OCI-M2 (cell line): ENCODE data around the gene BBC3.

Experiments used
- DNase-seq: peaks from one replicate; lab custom pipeline; 2025; ENCODE audit not compliant: unreplicated experiment; lab: John Stamatoyannopoulos, UW

BBC3 gene

GRCh38 chr19:47197141-47197540, 33.9 kb downstream of the BBC3 start:
- no peak for DNase-seq

GRCh38 chr19:47195434-47195833, 35.6 kb downstream of the BBC3 start:
- DNase-seq = no peak

- no peak for DNase-seq
Observed at GRCh38 chr19:47190167-47190727, 40.8 kb downstream of the BBC3 start.

- DNase-seq = no peak
Observed at GRCh38 chr19:47188507-47189033, 42.4 kb downstream of the BBC3 start.

GRCh38 chr19:47187797-47188196, 43.2 kb downstream of the BBC3 start:
- no peak for DNase-seq

GRCh38 chr19:47187335-47187655, 43.7 kb downstream of the BBC3 start:
- no peak for DNase-seq

- no peak for DNase-seq
Observed at GRCh38 chr19:47186446-47187334, 44.3 kb downstream of the BBC3 start.

- no peak for DNase-seq
Observed at GRCh38 chr19:47183601-47184000, 47.4 kb downstream of the BBC3 start.

GRCh38 chr19:47179653-47180310, 51.2 kb downstream of the BBC3 start:
- DNase-seq = no peak

GRCh38 chr19:47176627-47177090, 54.3 kb downstream of the BBC3 start:
- no peak for DNase-seq

- no peak for DNase-seq
Observed at GRCh38 chr19:47176071-47176626, 54.9 kb downstream of the BBC3 start.

GRCh38 chr19:47172666-47173455, 58.1 kb downstream of the BBC3 start:
- DNase-seq = no peak
